ENCODE data around the gene CDKL5.
"Not testable (repeated sequence)": the region's sequence is repeated elsewhere in the genome, so short reads cannot be mapped to it uniquely, and the experiment has no call there.

The CDKL5 gene

GRCh38 chrX:18578546-18578945, 153.1 kb downstream of the CDKL5 start:
- DNase-seq = no peak

GRCh38 chrX:18579495-18579894, 154.1 kb downstream of the CDKL5 start:
- DNase-seq = no peak

GRCh38 chrX:18582910-18583493, 157.6 kb downstream of the CDKL5 start:
- DNase-seq = no peak

DNA sequence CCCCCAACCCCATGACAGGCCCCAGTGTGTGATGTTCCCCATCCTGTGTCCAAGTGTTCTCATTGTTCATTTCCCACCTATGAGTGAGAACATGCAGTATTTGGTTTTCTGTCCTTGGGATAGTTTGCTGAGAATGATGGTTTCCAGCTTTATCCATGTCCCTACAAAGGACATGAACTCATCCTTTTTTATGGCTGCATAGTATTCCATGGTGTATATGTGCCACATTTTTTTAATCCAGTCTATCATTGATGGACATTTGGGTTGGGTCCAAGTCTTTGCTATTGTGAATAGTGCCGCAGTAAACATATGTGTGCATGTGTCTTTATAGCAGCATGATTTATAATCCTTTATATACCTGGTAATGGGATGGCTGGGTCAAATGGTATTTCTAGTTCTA, 163.9 kb downstream of the CDKL5 start:
- DNase-seq = not testable (repeated sequence)

DNA sequence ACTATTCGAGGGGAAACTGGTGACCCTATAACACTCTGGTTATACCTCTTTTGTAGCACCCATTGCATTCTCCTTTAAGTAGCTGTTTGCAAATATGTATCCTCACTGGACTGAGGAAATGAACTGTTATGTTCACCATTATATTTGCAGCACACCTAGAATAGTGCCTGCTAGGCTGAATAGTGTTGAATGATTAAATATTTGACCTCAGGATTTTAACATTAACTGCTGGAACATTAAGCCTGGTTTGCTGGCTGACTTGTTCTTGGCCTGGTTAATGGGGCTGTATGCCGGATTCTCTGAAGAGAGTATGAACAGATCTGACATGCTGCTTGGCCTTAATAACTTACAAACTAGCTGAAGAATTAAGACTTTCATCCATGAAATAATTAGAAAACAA, 166.4 kb downstream of the CDKL5 start:
- no peak for DNase-seq

GRCh38 chrX:18594079-18594478, 168.7 kb downstream of the CDKL5 start:
- DNase-seq = no peak

GRCh38 chrX:18596096-18596495, 170.7 kb downstream of the CDKL5 start:
- DNase-seq = no peak

DNA sequence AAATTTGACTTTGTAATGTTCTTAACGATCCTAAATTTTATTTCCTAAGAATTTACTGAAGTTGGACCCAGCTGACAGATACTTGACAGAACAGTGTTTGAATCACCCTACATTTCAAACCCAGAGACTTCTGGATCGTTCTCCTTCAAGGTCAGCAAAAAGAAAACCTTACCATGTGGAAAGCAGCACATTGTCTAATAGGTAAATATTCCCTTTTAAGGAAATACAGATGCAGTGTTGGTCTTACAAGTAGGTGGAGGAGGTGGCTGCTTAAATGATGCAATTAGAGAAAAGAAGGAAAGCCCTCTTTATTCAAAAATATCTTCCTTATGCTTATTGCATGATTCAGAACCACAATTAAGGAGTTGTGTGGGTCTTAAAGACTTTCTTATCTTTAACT, 173.0 kb downstream of the CDKL5 start:
- DNase-seq = no peak

- no peak for DNase-seq
Measured at GRCh38 chrX:18607966-18608365, 182.6 kb downstream of the CDKL5 start.

- no peak for DNase-seq
Measured at GRCh38 chrX:18613930-18614639, 188.7 kb downstream of the CDKL5 start.

DNA sequence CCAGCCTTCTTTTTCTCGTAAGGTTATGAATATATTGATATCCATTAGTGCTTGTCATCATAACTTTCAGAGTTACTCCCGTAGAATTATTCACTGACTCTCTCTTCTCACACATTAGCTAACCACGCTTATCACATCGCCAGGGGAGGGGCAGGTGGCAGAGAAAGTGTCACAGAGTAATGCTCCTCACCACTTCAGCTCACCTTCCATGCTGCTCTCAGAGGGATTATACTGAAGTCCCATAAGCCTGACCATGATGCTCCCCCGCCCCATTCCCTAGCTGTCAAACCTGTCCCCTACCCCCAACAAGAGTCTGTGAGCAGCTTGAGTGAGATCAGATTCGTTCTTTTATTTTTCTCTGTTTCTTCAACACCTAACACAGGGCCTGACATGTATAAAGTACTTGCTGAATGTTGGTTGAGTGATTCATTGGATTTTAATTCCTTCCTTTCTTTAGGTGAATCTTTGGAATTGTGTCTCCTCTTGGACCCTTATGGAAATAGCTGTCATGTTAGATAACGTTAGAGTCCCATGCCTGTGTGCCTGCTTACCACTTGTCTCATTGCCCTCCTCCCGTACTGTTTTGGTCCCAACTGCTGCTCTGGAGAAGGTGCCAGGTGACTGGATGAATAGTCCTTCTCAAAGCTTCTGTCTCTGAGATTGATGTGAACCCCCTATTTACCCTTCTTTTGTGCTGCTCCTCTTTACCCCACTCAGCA, 191.4 kb downstream of the CDKL5 start:
- DNase-seq = no peak

GRCh38 chrX:18617407-18617750, 192.0 kb downstream of the CDKL5 start:
- DNase-seq = no peak

GRCh38 chrX:18619288-18619687, 193.9 kb downstream of the CDKL5 start:
- DNase-seq = no peak

DNA sequence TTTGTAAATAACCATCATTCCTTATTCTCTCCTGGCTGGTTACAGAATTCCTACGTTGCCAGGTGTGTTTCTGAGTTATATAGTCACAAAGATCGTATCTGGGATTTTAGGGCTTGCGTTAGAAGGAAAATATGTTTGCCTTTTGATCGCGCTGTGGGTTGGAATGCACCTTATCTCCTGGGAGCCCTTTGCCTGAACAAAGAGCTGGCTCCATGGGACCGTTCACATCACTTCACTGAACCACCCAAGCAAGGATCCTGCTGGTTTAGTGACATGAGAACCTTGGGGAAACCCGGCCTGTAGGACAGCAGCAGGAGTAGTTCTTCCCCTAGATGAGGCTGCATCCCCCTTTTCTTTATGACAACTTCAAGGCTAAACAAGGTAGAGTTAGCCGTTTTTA, 194.9 kb downstream of the CDKL5 start:
- DNase-seq = no peak

DNA sequence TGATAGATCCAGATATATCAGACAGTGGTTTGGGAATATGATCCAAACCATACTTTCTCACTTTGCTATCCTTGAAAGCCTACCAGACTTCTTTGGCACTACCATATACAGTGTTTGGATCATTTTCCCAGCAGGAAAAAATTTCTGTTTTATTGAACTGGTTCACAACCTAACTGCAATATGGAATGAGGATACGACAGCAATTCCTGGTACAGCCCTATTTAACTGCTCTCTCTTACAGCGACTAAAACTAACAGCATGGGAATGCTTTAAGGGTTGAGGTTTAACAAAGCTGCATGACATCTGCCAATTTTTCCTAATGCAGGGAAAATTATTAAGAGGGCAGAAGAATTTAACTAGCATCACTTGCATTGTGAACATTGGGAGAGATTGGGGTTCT, 199.2 kb downstream of the CDKL5 start:
- DNase-seq = no peak

DNA sequence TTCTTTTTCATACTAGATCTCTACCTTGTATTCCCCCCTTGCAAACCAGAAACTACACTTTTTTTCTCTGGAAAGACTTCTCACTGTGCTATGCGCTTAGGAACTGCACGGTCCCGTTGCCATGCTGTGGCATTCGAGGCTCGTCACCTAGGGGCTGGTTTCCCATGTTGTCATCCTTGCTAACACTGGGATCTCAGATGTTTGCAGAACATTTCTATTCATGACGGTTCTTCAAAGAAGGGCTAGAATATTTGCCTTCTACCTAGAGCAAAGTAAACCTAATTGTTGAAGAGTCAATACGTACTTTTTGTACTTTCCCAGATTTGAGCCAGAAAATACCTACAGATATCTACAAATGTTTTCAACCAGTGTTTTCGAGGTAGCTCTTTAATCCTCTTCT, 205.5 kb downstream of the CDKL5 start:
- no peak for DNase-seq

GRCh38 chrX:18638398-18638797, 213.0 kb downstream of the CDKL5 start:
- DNase-seq = no peak

GRCh38 chrX:18639280-18639679, 213.9 kb downstream of the CDKL5 start:
- DNase-seq = no peak

GRCh38 chrX:18640686-18641085, 215.3 kb downstream of the CDKL5 start:
- DNase-seq = no peak

GRCh38 chrX:18643243-18643642, 217.8 kb downstream of the CDKL5 start:
- DNase-seq = no peak

- DNase-seq = no peak
Measured at GRCh38 chrX:18643853-18644252, 218.4 kb downstream of the CDKL5 start.

GRCh38 chrX:18647621-18648020, 222.2 kb downstream of the CDKL5 start:
- DNase-seq = no peak

DNA sequence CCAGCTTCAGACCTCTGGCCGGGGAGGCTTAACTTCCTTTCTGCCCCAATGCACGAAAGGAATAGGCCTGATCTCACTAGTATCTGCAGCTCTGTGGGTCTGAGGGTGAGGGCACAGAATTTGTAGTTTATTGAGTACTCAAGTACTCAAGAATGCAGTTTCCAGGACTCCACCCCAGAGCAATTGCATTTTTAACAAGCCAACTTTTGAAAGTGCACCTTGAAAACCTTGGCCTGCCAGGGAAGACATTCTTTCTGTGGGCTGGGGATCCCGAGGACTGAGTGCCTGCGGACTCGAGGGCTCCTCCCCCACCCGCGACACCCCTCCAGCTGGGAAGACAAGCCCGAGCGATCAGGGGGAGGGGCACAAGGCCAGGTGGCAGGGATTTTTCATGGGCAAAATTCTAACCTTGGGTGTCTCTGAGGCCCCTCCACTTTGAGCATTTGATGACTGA, 224.1 kb downstream of the CDKL5 start:
- no peak for DNase-seq

- DNase-seq = no peak
Measured at GRCh38 chrX:18650662-18651061, 225.3 kb downstream of the CDKL5 start.
